ENCODE data around the gene BCL11B.

BCL11B gene

DNA sequence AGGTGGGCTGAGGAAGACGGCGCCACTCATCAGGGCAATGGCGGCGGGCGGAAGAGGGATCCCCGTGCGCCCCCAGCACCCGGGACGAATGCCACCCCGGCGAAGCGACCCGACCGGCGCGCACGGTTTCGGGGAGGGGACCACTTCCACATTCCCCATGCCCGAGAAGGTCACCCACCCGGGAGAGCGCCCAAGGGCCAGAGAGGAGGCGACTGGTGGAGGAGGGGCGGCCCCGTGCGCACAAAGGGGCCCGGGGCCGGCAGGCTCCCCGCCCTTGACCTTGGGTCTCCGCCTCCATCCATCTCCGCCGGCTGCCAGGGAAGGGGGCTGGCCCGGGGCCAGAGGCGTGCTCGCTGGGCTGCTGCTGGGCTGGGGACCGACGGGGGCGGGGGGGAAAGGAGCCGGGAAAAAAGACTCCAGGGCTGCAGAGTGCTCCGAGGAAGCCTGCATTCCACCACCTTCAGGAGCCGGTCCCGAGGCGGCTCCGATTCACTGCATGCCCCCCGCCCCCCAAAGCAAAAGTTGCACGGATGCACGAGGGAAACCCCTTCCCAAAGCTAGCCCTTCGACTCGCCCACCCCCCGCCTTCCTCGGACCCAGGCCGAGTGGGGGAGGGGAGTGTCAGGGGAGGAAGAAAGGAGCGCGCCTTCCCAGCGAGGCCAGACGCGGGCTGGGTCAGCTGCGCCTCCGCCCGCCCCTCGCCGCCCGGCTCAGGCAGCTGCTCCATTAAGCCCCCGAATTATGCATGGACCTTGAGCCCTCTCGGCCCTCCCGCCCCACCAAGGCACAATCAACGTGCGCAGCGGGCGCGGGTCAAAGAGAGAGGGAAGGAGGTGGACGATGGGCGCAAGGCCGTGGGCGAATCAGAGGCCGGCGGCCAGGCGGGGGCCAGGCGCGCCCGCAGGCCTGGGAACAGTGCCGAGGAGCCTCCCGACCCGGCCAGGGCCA lies 26.2 kb downstream of the BCL11B start:
- H3K4me3 ChIP-seq (ENCODE audit: control insufficient read depth, low read depth, low read length) = no peak overlapping the region
- no peak for TF ChIP-seq CTCF (IDR thresholded peaks at IDR 0.05; ENCODE audit: control insufficient read depth, insufficient read depth, low read depth, low read length, missing control alignments)
- DNase-seq (ENCODE audit: low read depth) = no peak

- DNase-seq (ENCODE audit: low read depth) = no peak
- no peak overlapping the region for H3K4me3 ChIP-seq (ENCODE audit: control insufficient read depth, low read depth, low read length)
- no peak for TF ChIP-seq CTCF (IDR thresholded peaks at IDR 0.05; ENCODE audit: control insufficient read depth, insufficient read depth, low read depth, low read length, missing control alignments)
Observed at GRCh38 chr14:99244941-99245563, 26.9 kb downstream of the BCL11B start.

DNA sequence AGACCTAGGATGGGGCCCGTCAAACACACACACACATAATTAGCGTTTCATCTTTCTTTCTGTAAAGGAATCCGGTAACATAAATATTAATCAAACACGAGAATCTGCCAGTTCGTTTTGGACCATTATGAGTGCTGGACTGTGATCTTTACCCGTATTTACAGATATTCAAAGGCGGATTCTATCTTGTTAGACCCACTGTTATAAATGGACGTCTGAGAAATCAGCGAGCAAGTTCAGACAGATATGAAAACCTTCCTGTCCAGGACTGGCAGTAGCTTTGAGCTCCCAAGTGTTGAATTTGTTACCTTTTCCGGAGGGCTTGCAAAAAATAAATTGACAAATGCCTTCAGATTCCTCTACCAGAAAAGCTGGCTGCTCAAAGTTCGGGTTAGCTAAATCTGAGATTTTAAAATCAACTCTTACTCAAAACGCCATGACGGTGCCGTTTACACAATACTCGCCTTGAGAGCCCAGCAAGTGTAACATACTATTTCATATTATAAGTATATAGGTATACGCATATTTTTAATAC lies 27.6 kb downstream of the BCL11B start:
- H3K4me3 ChIP-seq (ENCODE audit: control insufficient read depth, low read depth, low read length) = no peak overlapping the region
- TF ChIP-seq CTCF (IDR thresholded peaks at IDR 0.05; ENCODE audit: control insufficient read depth, insufficient read depth, low read depth, low read length, missing control alignments) = no peak
- no peak for DNase-seq (ENCODE audit: low read depth)

DNA sequence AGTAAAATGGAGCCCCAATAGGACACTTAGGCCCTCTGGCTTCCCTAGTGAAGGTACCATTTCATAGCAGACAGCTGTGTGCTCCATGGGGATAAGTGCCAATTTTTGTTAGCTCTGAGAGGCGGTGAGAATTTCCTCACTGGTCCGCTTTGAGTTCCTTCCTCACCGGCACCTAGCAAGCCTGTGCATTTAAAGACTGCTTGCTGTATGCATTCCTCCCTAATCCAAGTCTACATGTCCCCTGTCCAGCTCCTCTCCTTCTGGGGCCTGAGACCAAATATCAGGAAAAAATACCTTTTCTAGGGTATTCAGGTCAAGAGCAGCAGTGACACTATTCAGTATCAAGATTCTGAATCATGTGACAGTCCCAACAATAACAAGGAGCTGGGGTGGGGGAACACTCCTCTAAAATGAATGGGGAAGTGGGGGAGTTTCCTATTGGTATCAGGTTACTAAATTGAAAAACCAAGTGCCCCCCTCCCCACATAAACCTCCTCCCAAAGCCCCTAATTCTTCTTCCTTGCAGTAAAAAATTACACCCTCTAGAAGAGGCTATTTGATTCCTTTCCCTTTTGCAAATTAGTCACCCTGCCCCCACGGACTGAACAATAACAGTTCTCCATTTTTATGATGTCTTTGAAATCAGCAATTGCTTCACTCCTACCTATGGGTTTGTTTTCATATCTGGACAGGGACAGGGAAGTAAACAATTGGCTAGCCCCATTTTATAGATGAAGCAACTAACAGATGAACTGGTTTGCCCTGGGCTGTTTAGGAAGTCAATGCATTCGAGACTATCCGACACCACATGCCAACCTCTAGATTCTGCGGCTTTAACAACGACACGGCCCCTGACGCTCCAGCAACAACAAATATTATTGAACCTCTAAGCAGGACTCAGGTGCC lies 28.9 kb downstream of the BCL11B start:
- TF ChIP-seq CTCF (IDR thresholded peaks at IDR 0.05; ENCODE audit: control insufficient read depth, insufficient read depth, low read depth, low read length, missing control alignments) = no peak
- no peak overlapping the region for H3K4me3 ChIP-seq (ENCODE audit: control insufficient read depth, low read depth, low read length)
- DNase-seq (ENCODE audit: low read depth) = no peak

DNA sequence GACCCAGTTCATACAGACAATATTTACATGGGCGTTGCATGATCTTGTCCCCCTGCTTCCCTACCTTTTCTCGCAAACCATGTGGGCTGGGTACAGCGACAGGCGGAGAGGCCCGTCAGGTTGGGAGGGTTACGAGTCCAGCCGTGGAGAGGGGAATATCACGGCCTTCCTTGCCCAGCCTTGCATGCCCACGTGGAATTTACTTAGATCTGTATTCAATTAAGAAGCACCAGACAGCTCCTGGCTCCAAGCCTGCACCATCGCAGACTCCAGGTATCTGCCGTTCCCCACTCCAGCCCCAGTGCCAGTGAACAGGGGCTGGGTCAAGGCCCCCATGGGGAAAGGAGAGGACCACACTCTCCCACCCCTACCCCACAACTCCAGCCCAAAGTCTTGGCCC lies 29.8 kb downstream of the BCL11B start:
- TF ChIP-seq CTCF (IDR thresholded peaks at IDR 0.05; ENCODE audit: control insufficient read depth, insufficient read depth, low read depth, low read length, missing control alignments) = no peak
- no peak overlapping the region for H3K4me3 ChIP-seq (ENCODE audit: control insufficient read depth, low read depth, low read length)
- DNase-seq (ENCODE audit: low read depth) = no peak
